Dermis microvascular lymphatic vessel endothelial cell (primary cell): ENCODE results near the gene AP2S1. TPM values are rescaled to one million over a fixed set of nuclear protein-coding genes. Genes with fewer than 3 reads are reported as not detected.
A peak's percentile ranks its signal among the peaks of the same experiment; 100 is the strongest.
"Not testable (repeated sequence)": the region's sequence is repeated elsewhere in the genome, so short reads cannot be mapped to it uniquely, and the experiment has no call there.

ENCODE experiments used
- DNase-seq, 2 donors: peaks; one replicate each; pipeline versions ENCODE4 v3.0.0 to v3.0.0-alpha.2; 2010; ENCODE audit warnings: low read depth in 2 of 2
- total RNA-seq: library from RNA; depleted of rRNA; stranded (reverse); fragments of >200 nt; gene quantifications from 2 replicates; pipeline ENCODE4 v1.2.1, GENCODE V29; 2014

AP2S1 gene
- total RNA-seq, result 160 and 177 TPM in 2 replicates

DNA sequence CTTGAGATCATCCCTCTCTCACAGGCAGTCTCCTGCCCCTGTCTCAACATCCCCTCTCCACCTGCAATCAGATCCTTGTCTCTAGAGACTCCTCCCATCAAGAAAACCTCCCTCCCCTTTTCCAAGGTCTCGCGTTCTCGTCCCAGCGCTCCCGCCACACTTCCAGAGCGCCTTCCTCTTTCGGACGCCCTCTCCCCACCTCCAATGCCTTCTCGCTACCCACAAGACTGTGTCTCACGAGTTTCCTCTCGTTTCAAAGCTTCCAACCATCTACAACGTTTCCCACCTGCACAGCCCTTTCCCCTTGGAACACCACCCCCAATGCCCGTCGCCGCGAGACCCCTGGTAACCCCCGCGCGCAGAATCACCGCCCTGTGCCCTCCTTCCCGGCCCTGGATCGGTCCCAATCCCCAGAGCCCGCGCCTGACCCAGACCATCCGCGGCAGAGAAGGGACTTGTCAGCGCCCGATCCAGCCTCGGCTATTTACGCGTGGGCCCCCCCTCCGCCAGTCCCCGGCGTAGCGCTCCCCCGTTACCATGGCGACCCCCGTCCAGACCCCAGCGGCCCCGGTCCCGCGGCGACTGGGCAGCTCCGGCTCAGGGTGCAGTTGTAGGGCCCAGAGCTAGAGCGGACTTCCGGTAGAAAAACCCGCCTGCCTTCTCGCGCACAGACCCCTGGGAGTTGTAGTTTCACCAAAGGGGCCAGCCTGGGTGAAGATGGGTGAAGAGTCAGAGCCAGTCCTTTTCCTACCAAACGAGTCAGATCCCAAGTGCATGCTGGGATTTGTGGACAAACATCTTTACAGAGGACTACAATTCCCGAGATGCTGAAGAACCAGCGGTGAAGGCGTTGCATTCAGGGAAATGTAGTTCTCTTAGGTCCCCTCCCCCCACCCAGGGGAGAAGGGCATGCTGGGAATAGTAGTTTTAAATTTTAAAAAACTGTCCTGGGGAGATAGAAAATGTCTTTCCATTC is at the start of gene AP2S1:
Gene AP2S1, minus strand, starts transcription at position 619 of the 976 bp plus-strand sequence. Its CDS starts 80 bp downstream, at position 539.
- peak; percentile 99 for DNase-seq

DNA sequence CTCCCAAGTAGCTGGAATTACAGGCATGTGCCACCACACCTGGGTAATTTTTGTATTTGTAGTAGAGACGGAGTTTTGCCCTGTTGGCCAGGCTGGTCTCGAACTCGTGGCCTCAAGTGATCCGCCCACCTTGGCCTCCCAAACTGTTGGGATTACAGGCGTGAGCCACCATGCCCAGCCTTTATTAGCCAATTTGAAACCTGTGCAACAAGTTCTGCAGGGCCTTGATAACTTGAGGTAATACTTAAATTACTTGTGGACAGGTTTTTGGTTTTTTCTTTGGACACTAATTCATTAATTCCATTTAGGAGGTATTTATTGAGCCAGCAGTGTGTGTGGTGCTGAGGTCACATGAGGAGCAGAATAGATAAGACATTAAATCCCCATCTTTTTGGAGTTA is 49.7 kb upstream of the AP2S1 start:
- no peak for DNase-seq

DNA sequence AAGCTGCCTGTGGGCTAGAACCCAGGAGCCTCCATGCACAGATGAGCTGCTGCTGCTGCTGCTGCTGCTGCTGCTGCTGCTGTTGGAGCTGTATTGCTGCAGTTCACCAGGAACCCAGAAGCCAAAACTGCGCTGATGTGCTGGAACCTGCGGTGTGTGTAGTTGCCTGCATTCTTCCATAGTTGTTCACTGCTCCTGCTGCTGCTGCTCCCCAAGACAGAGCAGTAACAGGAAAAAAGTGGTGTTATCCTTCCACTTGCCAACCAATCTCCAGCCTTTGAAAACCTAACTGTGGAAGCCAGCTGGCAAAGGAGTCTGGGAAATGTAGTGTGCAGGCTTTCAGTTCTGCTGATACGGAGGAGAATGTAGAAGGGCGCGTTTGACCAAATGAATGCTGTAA is 48.1 kb upstream of the AP2S1 start:
- no peak for DNase-seq

DNA sequence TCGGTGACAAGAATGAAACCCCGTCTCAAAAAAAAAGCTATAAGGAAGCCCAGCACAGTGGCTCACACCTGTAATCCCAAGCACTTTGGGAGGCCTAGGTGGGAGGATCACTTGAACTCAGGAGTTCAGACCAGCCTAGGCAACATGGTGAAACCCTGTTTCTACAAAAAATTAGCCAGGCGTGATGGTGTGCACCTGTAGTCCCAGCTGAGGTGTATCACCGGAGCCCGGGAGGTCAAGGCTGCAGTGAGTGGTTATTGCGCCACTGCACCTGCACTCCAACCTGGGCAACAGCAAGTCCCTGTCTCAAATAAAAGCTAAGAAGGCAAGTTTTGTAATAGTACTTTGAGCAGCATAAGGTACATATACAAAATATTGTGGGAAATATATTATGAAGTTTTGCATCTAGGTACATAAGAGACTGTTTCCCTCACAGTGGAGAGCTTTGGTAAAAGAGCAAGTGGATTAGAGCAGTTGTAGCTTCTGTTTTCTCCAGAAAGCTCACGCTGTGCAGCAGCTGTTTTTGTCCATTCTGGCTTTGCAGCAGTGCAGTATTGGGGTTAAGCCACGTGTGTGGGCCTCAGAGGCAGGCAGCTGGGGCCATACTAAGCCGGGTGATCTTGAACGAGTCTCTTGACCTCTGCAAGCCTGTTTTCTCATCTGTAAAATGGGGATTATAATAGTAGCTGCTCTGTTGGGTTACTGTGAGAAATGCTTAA is 45.6 kb upstream of the AP2S1 start:
- no peak for DNase-seq

DNA sequence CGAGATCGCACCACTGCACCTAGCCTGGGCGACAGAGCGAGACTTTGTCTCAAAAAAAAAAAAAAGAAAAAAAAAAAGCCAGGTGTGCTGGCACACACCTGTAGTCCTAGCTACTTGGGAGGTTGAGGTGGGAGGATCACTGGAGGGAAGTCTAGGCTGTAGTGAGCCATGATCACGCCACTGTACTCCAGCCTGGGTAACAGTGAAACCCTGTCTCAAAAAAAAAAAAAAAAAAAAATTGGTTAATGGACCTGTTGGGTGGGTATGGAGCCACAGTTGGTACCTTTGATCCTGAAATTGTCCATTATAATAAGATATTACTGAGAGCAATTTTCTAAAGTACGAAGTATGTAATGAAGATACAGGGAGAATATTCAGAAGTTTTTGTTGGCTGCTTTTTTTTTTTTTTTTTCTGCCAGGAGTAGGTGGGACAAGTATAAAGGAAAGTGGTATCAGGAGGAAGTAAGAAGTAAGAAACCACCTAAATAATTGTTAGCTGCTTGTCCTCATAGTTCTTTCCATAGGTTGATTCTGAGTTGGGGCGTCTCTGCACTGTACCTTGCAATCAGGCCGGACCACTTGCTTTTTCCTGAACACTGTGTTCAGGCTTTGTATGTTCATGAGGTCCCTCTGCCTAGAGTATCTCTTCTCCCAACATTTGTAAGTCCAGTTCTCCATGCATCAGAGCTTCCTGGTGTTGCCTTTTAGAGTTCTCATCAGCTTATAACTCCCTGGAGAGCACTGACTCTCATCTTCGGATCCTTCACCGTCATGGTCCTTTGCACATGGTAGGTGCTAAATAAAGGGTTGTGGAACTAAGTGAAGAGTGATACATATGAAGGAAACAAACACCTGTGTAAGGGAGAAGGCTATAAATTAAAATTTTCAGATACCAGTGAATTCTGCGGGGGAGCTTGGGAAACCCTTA is 41.9 kb upstream of the AP2S1 start:
- no peak for DNase-seq

DNA sequence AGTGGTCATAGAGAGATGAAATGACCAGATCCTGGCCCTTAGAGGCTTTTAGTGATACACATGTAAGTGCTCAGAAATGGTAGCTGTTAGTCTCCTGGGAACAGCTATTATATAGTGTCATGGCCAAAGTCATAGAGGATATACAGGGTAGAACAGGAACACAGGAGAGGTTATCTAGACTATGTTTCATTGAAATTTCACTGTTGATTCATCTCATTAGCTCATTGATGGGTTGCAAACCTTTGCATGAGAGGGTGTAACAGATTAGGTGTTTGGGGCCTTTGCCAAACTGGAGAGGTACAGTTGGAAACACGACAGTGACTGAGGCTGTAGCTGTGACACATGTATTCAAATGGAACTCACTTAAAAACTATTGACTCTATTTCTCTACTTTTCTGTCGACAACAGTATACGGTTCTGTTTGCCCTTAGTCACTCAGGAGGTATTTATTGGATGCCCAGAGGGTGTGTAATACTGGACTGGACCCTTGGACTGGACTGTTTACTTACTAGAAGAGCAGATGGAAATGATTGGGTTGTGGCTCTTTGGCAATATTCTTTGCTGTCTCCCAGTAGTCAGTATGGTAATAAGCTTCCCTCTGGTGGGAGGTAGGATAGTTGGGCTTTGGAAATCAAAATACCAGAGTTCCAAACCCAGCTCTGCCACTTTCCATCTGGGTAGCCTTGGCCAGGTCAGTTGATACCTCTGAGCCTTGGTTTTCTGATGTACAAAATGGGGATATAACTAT is 40.0 kb upstream of the AP2S1 start:
- DNase-seq, result no peak

DNA sequence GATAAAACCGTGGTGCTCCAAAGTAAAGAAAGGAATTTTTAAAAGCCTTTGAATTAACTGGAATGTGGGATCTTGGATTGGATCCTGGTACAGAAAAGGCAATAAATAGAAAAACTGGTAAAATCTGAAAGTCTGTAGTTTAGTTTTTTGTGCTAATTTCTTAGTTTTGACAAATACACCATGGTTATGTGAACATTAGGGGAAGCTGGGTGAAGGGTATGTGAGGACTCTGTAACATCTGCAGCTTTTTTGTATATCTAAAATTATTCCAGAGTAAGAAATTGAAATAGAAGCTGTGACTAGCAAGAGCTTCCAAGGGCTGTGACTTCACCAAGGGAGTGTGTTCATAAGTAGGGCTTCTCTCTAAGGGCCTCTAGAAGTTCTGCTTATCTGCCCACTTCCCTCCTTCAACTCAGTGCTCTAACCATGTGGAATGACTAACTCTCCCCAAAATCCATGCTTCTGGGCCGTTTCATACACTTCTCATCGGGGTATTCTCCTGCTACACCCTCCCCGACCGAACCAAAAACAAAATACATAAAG is 36.7 kb upstream of the AP2S1 start:
- no peak for DNase-seq

DNA sequence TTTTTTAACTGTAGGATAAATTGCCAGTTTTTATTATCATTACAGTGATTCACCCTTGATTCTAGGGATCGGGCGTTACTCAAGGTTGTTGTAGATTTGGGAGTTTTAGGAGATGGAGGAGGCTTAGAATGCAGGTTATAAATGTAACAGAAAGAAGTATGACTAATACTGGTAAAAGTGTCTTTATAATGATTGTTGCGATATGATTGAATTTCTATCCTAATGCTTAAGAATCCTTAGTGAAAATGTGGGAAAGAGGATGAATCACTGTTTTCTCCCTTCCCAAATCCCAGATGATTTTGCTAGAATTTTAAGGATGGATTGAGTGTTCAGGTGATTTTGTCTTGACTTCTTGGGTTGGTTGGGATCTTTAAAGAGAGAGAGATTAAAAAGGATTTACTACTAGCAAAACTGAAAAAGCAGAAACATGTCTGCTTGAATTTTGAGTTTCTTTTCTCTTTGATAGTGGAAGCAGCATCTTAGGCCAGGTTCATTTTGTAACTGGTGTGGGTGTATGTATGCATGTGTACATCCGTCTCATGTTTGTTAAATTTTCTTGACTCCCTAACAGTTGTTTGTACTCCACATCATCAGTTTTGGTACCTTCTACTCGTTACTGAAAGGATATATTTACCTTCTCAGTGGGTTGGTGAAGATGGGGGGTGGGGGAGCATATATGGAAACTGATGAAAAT is 36.0 kb upstream of the AP2S1 start:
- DNase-seq, result no peak

DNA sequence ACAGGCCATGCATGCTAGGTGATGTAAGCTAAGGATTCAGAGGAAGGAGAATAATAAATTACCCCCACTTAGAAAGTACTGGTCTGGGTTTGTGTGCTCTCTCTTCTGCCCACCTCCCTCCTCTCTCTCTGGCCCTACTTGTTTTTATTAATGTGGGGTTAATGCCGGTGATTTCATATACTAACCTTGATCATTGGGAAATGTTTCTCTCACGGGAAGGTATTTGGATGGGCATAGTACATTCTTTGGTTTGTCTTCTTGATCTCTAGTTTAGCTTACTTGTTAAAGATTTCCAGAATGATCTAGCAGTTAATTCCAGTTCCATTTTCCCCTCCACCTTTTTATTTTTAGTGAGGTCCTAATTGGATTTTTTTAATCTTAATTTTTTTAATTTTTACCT is 34.8 kb upstream of the AP2S1 start:
- DNase-seq, result no peak

DNA sequence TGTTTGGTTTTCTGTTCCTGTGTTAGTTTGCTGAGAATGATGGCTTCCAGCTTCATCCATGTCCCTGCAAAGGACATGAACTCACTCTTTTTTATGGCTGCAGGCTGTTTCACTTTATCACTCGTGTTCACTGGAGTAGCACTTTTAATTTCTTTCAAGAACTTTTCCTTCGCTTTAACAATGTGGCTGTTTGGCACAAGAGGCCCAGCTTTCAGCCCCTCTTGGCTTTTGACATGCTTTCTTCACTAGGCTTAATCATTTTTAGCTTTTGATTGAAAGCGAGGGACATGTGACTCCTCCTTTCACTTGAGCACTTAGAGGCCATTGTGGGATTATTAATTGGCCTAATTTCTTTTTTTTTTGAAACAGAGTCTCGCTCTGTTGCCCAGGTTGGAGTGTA is 32.1 kb upstream of the AP2S1 start:
- DNase-seq, result not testable (repeated sequence)

DNA sequence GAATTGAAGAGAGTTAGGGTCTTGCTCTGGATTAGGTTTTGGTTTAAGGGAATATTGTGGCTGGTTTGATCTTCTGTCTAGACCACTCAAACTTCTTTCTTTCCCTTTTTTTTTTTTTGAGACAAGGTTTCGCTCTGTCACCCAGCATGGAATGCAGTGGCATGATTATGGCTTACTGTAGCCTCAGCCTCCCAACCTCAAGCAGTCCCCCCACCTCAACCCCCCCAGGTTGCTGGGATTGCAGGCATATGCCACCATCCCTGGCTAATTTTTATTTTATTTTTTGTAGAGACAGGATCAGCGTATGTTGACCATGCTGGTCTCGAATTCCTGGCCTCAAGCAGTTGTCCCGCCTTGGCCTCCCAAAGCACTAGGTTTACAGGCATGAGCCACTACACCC is 31.4 kb upstream of the AP2S1 start:
- no peak for DNase-seq

DNA sequence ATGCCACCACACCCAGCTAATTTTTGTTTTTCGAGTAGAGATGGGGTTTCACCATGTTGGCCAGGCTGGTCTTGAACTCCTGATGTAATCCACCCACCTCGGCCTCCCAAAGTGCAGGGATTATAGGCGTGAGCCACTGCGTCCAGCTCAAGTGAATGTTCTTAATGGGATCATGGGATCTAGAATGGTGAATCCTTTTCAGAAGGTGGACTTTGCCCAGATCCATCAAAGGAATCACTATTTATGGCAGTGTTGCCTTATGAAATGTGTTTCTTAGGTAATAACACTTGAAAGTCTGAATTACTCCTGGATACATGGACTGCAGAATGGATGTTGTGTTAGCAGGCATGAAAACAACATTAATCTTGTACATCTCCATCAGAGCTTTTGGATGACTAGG is 30.4 kb upstream of the AP2S1 start:
- DNase-seq, result no peak

DNA sequence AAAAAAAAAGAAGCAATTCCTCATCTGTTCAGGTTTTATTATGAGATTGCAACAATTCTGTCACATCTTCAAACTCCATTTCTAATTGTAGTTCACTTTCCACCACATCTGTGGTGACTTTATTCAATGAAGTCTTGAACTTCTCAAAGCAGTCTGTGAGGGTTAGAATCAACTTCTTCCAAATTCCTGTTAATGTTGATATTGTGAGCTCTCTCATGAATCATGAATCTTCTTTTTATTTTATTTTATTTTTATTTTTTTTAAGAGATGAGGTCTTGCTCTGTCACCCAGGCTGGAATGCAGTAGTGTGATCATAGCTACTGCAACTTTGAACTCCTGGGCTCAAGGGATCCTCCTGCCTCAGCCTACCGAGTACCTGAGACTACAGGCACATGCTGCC is 29.8 kb upstream of the AP2S1 start:
- no peak for DNase-seq

DNA sequence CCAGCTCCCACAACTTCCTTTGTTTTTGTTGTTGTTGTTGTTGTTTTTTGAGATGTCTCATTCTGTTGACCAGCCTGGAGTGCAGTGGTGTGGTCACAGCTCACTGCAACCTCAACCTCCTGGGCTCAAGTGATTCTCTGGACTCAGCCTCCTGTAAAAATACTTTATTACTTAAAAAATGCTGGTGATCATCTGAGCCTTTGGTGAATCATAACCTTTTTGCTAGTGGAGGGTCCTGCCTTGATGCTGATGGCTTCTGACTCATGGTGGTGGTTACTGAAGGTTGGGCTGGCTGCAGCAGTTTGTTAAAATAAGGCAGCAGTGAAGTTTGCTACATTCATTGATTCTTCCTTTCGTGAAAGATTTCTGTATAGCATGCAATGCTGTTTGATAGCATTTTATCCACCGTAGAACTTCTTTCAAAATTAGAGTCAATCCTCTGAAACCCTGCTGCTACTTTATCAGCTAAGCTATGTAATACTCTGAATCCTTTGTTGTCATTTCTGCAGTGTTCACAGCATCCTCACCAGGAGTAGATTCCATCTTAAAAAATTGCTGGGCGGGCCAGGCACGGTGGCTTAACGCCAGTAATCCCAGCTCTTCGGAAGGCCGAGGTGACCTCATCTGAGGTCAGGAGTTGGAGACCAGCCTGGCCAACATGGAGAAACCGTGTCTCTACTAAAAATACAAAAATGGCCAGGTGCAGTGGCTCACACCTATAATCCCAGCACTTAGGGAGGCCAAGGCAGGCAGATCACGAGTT is 28.1 kb upstream of the AP2S1 start:
- DNase-seq, result peak in 1 of 2 donors; percentile 48

DNA sequence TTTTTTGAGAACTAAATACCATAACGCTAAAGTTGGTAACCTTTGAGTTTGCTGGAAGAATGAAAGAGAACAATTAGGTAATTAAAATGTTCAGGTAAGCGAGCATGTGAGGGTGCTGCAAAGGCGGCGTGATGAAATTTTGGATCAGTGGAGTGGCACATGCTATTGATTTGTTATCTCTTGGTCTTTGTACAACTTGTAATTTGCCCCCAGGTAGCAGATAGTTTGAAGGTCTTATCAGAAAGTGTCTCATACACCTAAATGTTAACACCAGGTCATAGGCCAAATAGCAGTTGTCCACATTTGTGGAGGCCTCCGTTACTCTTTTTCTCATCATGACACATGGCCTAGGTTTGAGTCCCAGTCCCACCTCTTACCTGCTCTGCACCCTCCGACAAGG is 25.0 kb upstream of the AP2S1 start:
- DNase-seq, result no peak

DNA sequence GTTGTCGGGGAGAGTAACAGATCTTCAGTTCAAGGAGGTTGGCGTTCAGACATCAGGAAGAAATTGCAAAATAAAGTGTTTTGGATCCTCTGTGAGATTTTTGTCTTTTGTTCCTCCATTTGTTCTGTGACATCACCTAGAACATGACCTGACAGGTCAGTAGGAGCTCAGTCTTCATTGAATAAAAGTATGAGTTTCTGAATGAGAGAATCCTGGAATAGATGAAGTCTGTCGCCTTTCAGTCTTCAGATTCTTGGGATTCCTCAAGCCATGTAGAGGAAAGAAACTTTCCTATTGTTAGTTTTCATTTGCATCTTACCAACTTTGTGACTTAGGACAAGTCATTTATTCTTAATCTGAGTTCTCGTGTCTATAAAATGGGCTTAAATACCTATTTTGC is 24.6 kb upstream of the AP2S1 start:
- no peak for DNase-seq

DNA sequence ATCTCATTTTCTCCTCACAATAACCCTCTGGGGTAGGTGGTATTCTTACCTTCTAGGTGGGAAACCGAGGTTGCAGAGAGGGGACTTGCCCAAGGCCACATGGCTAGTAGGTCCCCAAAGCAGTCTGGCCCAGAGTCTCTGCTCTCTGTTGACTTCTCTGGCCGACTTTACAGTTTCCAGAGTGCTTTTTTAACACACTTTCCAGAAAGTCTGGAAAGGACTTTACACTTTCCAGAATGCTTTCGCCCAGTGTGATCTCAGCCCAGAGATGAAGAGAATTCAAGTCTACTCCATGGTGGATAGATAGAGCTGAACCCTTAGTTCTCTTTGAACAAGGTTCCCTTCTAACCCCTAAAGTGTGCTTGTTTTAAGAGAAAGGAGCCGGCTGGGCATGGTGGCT is 22.3 kb upstream of the AP2S1 start:
- no peak for DNase-seq

DNA sequence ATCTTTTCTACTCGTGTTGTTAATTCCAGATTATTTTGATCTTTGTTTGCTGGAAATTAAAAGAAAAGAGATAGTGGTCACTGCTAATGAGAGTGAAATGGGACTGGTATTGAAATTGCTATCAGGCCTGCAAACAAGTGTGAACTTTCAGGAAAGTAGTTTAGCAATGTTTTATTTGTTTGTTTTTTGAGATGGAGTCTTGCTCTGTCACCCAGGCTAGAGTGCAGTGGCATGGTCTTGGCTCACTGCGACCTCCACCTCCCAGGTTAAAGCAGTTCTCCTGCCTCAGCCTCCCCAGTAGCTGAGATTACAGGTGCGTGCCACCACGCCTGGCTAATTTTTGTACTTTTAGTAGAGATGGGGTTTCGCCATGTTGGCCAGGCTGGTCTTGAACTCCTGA is 20.5 kb upstream of the AP2S1 start:
- DNase-seq, result not testable (repeated sequence)
